HL-60 (cell line): ENCODE data around the gene ITSN2.

Experiments used
- DNase-seq, 2 experiments: peaks; one replicate each; pipeline ENCODE4 v3.0.0-alpha.2; 2010 to 2020; ENCODE audit warnings: low read depth in 1 of 2, low spot score in 1 of 2
- H3K27ac ChIP-seq: fragments of 250-450 bp; sonication (Bioruptor Pico); replicated peaks from 2 replicates; pipeline ENCODE4 v1.5.1; 2020; ENCODE audit warnings: mild to moderate bottlenecking, moderate library complexity
- H3K27me3 ChIP-seq: fragments of 250-450 bp; sonication (Bioruptor Pico); 2 replicates; pipeline ENCODE4 v1.5.1; 2021; ENCODE audit warnings: mild to moderate bottlenecking, moderate library complexity; ENCODE audit not compliant: insufficient read depth, poor library complexity, severe bottlenecking
- H3K4me3 ChIP-seq: replicated peaks from 2 replicates; pipeline ENCODE4 v1.5.1; 2011; ENCODE audit warnings: mild to moderate bottlenecking, control low read depth, low read length; ENCODE audit not compliant: insufficient read depth
- GABPA ChIP-seq: IDR thresholded peaks from 2 replicates; pipeline ENCODE4 v1.6.1; 2012; ENCODE audit warnings: low read depth
- POLR2AphosphoS5 ChIP-seq: IDR thresholded peaks from 2 replicates; pipeline ENCODE4 v1.6.1; 2012; ENCODE audit warnings: low read depth
- SPI1 ChIP-seq: IDR thresholded peaks from 2 replicates; pipeline ENCODE4 v1.6.1; 2012; ENCODE audit warnings: low read depth, mild to moderate bottlenecking, borderline replicate concordance
- TF ChIP-seq, protein P1 (sequence below): IDR thresholded peaks from 2 replicates; pipeline ENCODE4 v1.6.1; 2012; ENCODE audit warnings: low read depth; ENCODE audit not compliant: insufficient replicate concordance
- TF ChIP-seq, protein P2 (sequence below): IDR thresholded peaks from one replicate; pipeline ENCODE4 v1.5.1; 2011; ENCODE audit warnings: low read length, control low read depth, inconsistent platforms; ENCODE audit not compliant: insufficient read depth

ITSN2 gene

DNA sequence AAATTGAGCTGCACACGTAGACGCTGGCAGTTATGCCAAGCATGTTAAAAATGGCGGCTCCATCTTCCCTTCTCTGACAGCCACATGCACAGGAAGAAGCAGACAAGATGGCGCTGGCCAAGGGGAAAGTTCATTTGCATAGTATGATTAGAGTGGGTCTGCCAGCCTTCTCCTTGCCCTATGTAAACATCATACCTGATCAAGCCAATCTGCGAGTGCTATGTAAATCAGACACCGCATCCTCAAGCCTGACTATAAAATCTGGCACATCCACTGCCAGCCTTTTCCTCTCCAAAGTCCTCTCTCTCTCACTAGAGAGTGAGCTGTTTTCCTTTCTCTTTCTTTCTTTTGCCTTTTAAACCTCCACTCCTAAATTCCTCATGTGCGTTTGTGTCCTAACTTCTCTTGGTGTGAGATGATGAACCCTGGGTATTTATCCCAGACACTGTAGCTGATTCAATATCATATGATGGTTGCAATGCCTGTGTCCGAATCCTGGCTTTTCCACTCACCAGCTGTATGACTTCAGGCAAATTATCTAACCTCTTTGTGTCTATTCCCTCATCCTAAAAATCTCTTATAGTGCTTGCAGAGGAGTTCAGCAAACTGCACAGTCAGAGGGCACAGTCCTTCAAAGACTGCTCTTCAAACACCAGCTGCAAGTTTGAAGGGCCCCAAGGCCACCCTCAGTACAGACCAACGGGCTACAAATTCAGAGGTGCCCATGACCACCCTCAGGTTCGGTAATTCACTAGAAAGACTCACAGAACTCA, 39.3 kb upstream of the ITSN2 start:
- DNase-seq = no peak
- H3K27me3 ChIP-seq = no peaks in the 10 kb centered on the region
- H3K4me3 ChIP-seq = no peak overlapping the region
- TF ChIP-seq SPI1 = no peak
- TF ChIP-seq, protein P1, sequence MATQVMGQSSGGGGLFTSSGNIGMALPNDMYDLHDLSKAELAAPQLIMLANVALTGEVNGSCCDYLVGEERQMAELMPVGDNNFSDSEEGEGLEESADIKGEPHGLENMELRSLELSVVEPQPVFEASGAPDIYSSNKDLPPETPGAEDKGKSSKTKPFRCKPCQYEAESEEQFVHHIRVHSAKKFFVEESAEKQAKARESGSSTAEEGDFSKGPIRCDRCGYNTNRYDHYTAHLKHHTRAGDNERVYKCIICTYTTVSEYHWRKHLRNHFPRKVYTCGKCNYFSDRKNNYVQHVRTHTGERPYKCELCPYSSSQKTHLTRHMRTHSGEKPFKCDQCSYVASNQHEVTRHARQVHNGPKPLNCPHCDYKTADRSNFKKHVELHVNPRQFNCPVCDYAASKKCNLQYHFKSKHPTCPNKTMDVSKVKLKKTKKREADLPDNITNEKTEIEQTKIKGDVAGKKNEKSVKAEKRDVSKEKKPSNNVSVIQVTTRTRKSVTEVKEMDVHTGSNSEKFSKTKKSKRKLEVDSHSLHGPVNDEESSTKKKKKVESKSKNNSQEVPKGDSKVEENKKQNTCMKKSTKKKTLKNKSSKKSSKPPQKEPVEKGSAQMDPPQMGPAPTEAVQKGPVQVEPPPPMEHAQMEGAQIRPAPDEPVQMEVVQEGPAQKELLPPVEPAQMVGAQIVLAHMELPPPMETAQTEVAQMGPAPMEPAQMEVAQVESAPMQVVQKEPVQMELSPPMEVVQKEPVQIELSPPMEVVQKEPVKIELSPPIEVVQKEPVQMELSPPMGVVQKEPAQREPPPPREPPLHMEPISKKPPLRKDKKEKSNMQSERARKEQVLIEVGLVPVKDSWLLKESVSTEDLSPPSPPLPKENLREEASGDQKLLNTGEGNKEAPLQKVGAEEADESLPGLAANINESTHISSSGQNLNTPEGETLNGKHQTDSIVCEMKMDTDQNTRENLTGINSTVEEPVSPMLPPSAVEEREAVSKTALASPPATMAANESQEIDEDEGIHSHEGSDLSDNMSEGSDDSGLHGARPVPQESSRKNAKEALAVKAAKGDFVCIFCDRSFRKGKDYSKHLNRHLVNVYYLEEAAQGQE = no peak
- TF ChIP-seq POLR2AphosphoS5 = no peak
- no peak for TF ChIP-seq GABPA
- TF ChIP-seq, protein P2, sequence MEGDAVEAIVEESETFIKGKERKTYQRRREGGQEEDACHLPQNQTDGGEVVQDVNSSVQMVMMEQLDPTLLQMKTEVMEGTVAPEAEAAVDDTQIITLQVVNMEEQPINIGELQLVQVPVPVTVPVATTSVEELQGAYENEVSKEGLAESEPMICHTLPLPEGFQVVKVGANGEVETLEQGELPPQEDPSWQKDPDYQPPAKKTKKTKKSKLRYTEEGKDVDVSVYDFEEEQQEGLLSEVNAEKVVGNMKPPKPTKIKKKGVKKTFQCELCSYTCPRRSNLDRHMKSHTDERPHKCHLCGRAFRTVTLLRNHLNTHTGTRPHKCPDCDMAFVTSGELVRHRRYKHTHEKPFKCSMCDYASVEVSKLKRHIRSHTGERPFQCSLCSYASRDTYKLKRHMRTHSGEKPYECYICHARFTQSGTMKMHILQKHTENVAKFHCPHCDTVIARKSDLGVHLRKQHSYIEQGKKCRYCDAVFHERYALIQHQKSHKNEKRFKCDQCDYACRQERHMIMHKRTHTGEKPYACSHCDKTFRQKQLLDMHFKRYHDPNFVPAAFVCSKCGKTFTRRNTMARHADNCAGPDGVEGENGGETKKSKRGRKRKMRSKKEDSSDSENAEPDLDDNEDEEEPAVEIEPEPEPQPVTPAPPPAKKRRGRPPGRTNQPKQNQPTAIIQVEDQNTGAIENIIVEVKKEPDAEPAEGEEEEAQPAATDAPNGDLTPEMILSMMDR = no peak
- H3K27ac ChIP-seq = no peak overlapping the region

- Histone ChIP-seq H3K27me3 (no peaks in the 10 kb centered on the region), H3K27ac (no peak overlapping the region), H3K4me3 (no peak overlapping the region)
- TF ChIP-seq GABPA = no peak
- TF ChIP-seq, protein P1 = no peak
- TF ChIP-seq SPI1 = no peak
- no peak for TF ChIP-seq POLR2AphosphoS5
- TF ChIP-seq, protein P2 = no peak
- DNase-seq = no peak
Measured at GRCh38 chr2:24394998-24395397, 34.7 kb upstream of the ITSN2 start.

GRCh38 chr2:24392542-24393059, 32.3 kb upstream of the ITSN2 start:
- Histone ChIP-seq H3K4me3 (no peak overlapping the region), H3K27ac (no peak overlapping the region), H3K27me3 (no peaks in the 10 kb centered on the region)
- TF ChIP-seq GABPA (no peak), POLR2AphosphoS5 (no peak), SPI1 (no peak)
- TF ChIP-seq, protein P2 = no peak
- TF ChIP-seq, protein P1 = no peak
- no peak for DNase-seq
